ENCODE results near the gene WDR59.

Gene WDR59

GRCh38 chr16:74841469-74841868 lies 143.5 kb downstream of the WDR59 start:
- Mint-ChIP-seq H3K4me3 (no peak overlapping the region), H3K27ac (no peak overlapping the region), H3K4me1 (ENCODE audit: low read depth in 2 of 2) (no peaks in the 10 kb centered on the region), H3K36me3 (ENCODE audit: insufficient read depth) (no peaks in the 10 kb centered on the region), H3K27me3 (peaks cover 0 to 25% of the 10 kb centered on the region in 2 donors), H3K9me3 (no peaks in the 10 kb centered on the region)
- no peak for DNase-seq
- ATAC-seq (replicated peaks), result no peak

- H3K27ac Mint-ChIP-seq, result no peak overlapping the region
- DNase-seq, result no peak
- no peaks in the 10 kb centered on the region for H3K36me3 Mint-ChIP-seq (ENCODE audit: insufficient read depth)
- no peak for ATAC-seq (replicated peaks)
- H3K4me3 Mint-ChIP-seq, result no peak overlapping the region
- H3K9me3 Mint-ChIP-seq, result no peaks in the 10 kb centered on the region
- H3K27me3 Mint-ChIP-seq, result peaks cover 16 to 32% of the 10 kb centered on the region in 2 donors
- H3K4me1 Mint-ChIP-seq (ENCODE audit: low read depth in 2 of 2), result no peaks in the 10 kb centered on the region
Observed at GRCh38 chr16:74837056-74837455, 147.9 kb downstream of the WDR59 start.

GRCh38 chr16:74836111-74836671 lies 148.7 kb downstream of the WDR59 start:
- peaks cover 24 to 33% of the 10 kb centered on the region in 2 donors for H3K27me3 Mint-ChIP-seq
- DNase-seq, result no peak
- ATAC-seq (replicated peaks), result no peak

GRCh38 chr16:74832228-74832627 lies 152.7 kb downstream of the WDR59 start:
- no peak for ATAC-seq (replicated peaks)

More at GRCh38 chr16:74836111-74836671, 148.7 kb downstream of the WDR59 start:
- Mint-ChIP-seq H3K27ac (no peak overlapping the region), H3K36me3 (ENCODE audit: insufficient read depth) (no peaks in the 10 kb centered on the region), H3K4me1 (ENCODE audit: low read depth in 2 of 2) (no peaks in the 10 kb centered on the region), H3K4me3 (no peak overlapping the region), H3K9me3 (no peaks in the 10 kb centered on the region)

GRCh38 chr16:74831467-74831866 lies 153.5 kb downstream of the WDR59 start:
- ATAC-seq (replicated peaks) (no peak), DNase-seq (no peak)
- H3K4me1 Mint-ChIP-seq (ENCODE audit: low read depth in 2 of 2), result no peaks in the 10 kb centered on the region
- H3K27me3 Mint-ChIP-seq, result peaks cover 31 to 44% of the 10 kb centered on the region in 2 donors
- no peaks in the 10 kb centered on the region for H3K36me3 Mint-ChIP-seq (ENCODE audit: insufficient read depth)
- no peak overlapping the region for H3K27ac Mint-ChIP-seq
- H3K9me3 Mint-ChIP-seq, result peaks cover 9 to 16% of the 10 kb centered on the region in 2 donors
- no peak overlapping the region for H3K4me3 Mint-ChIP-seq

More at GRCh38 chr16:74832228-74832627, 152.7 kb downstream of the WDR59 start:
- peaks cover 9 to 16% of the 10 kb centered on the region in 2 donors for H3K9me3 Mint-ChIP-seq
- H3K27ac Mint-ChIP-seq, result no peak overlapping the region
- no peak overlapping the region for H3K4me3 Mint-ChIP-seq
- no peaks in the 10 kb centered on the region for H3K36me3 Mint-ChIP-seq (ENCODE audit: insufficient read depth)
- no peak for DNase-seq
- no peaks in the 10 kb centered on the region for H3K4me1 Mint-ChIP-seq (ENCODE audit: low read depth in 2 of 2)
- H3K27me3 Mint-ChIP-seq, result peaks cover 26 to 39% of the 10 kb centered on the region in 2 donors

GRCh38 chr16:74830648-74831047 lies 154.3 kb downstream of the WDR59 start:
- Mint-ChIP-seq H3K9me3 (peaks cover 9 to 16% of the 10 kb centered on the region in 2 donors), H3K4me1 (ENCODE audit: low read depth in 2 of 2) (no peaks in the 10 kb centered on the region), H3K27me3 (peaks cover 32 to 43% of the 10 kb centered on the region in 2 donors), H3K36me3 (ENCODE audit: insufficient read depth) (no peaks in the 10 kb centered on the region), H3K4me3 (no peak overlapping the region), H3K27ac (no peak overlapping the region)
- DNase-seq (no peak), ATAC-seq (replicated peaks) (no peak)

- Mint-ChIP-seq H3K4me1 (ENCODE audit: low read depth in 2 of 2) (no peaks in the 10 kb centered on the region), H3K36me3 (ENCODE audit: insufficient read depth) (no peaks in the 10 kb centered on the region), H3K27ac (no peak overlapping the region), H3K4me3 (no peak overlapping the region), H3K9me3 (peaks cover 9 to 16% of the 10 kb centered on the region in 2 donors), H3K27me3 (peaks cover 31 to 43% of the 10 kb centered on the region in 2 donors)
- ATAC-seq (replicated peaks), result no peak
- DNase-seq, result no peak
Observed at GRCh38 chr16:74829637-74830036, 155.3 kb downstream of the WDR59 start.

GRCh38 chr16:74825941-74826340 lies 159.0 kb downstream of the WDR59 start:
- peaks cover 9 to 16% of the 10 kb centered on the region in 2 donors for H3K9me3 Mint-ChIP-seq
- H3K4me3 Mint-ChIP-seq, result no peak overlapping the region
- H3K36me3 Mint-ChIP-seq (ENCODE audit: insufficient read depth), result peaks cover 2% of the 10 kb centered on the region
- no peak for ATAC-seq (replicated peaks)
- no peak for DNase-seq
- peaks cover 48 to 58% of the 10 kb centered on the region in 2 donors for H3K27me3 Mint-ChIP-seq
- H3K27ac Mint-ChIP-seq, result no peak overlapping the region
- H3K4me1 Mint-ChIP-seq (ENCODE audit: low read depth in 2 of 2), result no peaks in the 10 kb centered on the region

- peaks cover 2% of the 10 kb centered on the region for H3K36me3 Mint-ChIP-seq (ENCODE audit: insufficient read depth)
- H3K9me3 Mint-ChIP-seq, result peaks cover 9 to 16% of the 10 kb centered on the region in 2 donors
- no peaks in the 10 kb centered on the region for H3K4me1 Mint-ChIP-seq (ENCODE audit: low read depth in 2 of 2)
- no peak overlapping the region for H3K4me3 Mint-ChIP-seq
- DNase-seq (no peak), ATAC-seq (replicated peaks) (no peak)
- no peak overlapping the region for H3K27ac Mint-ChIP-seq
- H3K27me3 Mint-ChIP-seq, result peaks cover 57 to 64% of the 10 kb centered on the region in 2 donors
Observed at GRCh38 chr16:74825016-74825415, 159.9 kb downstream of the WDR59 start.

All from effector memory CD8-positive, alpha-beta T cell (primary cell).